Measurements from ENCODE around the gene EIF4B.

Gene EIF4B

DNA sequence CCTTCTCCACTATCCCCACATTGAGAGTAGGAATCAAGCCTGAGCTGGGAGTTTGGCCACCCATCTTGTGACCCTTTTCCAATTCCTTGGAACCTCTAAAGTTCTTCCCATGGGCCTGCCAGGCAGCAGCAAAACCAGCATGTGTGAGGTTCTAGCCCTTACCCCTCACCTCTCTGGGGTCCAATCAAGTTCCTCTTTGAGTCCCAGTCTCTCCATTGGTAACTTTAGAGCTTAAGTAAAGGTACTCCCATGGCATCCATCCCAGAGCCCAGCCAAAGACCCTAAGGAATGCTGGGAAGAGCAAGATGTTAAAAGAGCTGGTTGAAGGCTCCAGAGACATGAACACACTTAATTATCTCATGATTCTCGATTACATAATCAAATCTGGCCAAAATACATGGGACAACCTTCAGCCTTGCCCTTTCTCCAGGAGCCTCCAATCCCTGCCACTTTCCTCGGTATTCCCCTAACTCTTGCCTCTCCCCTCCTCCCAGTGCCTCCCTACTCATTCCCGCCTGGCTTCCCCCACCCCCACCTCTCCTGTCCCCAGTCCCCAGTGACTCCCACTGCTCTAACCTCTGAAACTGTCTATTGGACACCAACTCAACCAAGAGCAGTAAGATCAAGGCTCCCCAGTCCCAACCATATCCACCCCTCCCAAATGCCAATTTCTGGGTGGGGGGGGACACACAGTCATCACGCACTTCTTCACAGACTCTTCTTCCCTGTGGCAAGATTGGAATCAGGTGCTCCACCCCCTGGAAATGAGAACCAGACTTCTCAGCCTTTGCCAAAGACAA is 38.8 kb downstream of the EIF4B start:
- no peak for DNase-seq (ENCODE audit: low read depth)
- TF ChIP-seq, protein P1, sequence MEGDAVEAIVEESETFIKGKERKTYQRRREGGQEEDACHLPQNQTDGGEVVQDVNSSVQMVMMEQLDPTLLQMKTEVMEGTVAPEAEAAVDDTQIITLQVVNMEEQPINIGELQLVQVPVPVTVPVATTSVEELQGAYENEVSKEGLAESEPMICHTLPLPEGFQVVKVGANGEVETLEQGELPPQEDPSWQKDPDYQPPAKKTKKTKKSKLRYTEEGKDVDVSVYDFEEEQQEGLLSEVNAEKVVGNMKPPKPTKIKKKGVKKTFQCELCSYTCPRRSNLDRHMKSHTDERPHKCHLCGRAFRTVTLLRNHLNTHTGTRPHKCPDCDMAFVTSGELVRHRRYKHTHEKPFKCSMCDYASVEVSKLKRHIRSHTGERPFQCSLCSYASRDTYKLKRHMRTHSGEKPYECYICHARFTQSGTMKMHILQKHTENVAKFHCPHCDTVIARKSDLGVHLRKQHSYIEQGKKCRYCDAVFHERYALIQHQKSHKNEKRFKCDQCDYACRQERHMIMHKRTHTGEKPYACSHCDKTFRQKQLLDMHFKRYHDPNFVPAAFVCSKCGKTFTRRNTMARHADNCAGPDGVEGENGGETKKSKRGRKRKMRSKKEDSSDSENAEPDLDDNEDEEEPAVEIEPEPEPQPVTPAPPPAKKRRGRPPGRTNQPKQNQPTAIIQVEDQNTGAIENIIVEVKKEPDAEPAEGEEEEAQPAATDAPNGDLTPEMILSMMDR (IDR thresholded peaks at IDR 0.05; ENCODE audit: control insufficient read depth, insufficient read depth, low read depth, low read length, missing control alignments): no peak
- no peak overlapping the region for H3K4me3 ChIP-seq (ENCODE audit: control insufficient read depth, low read depth, low read length)

DNA sequence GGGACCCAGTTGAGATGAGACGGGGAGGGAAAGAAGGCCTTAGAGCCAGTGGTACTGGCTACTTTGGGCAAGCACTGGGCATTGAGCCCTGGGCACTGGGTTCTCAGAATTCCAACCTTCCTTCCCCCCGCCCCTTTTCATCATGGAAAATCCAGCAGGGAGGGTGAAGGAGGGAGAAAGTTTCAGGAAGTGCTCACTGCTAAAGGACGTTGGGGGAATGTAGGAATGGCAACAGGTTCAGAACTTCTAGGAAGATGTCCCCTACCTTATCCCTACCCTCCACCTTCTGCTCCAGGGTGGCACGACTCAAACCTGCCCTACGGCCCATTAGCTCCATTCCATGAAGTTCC is 39.4 kb downstream of the EIF4B start:
- TF ChIP-seq, protein P1 (IDR thresholded peaks at IDR 0.05; ENCODE audit: control insufficient read depth, insufficient read depth, low read depth, low read length, missing control alignments): no peak
- DNase-seq (ENCODE audit: low read depth): no peak
- peak overlapping the region; percentile 84 for H3K4me3 ChIP-seq (ENCODE audit: control insufficient read depth, low read depth, low read length)

DNA sequence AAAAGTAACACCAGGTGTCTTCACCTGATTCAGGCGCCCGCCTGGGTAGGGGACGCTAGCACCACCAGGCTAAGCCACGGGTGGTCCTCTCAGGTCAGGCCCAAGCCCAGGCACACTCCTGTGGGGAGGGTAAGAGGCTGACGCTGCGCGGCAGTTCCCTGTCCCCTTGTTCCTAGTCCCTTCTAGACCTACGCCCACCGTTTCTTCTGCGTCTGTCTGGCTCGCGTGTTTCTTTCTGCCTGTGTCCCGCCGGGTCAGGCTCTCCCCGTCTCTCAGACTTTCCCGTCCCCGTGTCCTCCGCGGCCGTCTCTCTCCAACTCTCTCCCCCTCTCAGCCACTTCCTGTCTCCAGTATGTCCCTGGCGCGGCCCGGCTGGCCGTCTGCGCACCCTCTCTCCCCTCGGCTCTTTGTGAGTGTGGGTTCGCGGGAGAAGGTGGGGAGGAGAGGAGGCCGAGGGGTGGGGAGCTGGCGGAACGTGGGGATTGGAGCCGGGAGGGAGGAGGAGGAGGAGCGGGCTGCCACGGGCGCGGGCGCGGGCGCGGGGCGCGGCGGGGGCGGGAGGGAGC is 40.5 kb downstream of the EIF4B start:
- H3K4me3 ChIP-seq (ENCODE audit: control insufficient read depth, low read depth, low read length): peak overlapping the region; percentile 84
- DNase-seq (ENCODE audit: low read depth): peak; percentile 74
- TF ChIP-seq, protein P1 (IDR thresholded peaks at IDR 0.05; ENCODE audit: control insufficient read depth, insufficient read depth, low read depth, low read length, missing control alignments): no peak

DNA sequence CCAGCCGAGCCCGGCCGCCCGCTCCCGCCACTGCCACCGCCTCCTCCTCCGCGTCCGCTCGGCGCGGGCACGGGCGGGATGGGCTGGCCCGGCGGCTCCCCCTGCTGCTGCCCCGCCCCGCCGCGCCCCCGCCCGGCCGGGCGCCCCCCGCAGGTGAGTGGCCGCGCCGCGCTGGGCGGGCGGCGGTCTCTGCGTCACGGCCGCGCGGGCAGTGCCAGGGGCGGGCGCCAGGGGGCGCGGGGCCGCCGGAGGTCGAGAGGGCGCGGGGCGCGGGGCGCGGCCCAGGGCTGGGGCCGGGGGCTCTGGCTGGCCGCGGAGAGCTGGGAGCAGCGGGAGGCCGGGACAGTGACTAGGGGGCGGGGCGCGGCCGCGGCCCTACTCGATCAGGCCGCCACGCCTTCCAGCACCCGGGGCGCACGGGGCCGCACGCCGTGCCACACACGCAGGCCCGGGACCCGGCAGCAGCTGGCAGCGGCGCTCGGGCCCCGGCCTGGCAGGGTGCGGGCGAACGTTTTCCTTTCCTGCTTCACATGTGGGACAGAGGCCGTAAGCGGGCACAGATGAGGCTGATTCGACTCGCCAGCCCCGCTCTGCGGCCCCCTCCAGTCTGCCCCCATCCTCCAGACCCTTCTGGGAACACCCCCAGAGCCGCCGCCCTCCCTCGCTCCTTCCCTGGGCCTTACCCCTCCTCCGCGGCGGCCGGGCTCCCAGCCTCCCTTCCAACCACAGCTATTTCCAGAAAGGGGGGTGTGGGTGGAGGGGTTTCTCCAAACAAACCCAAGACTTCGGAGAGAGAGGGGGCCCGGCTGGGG is 41.2 kb downstream of the EIF4B start:
- peak overlapping the region; percentile 84 for H3K4me3 ChIP-seq (ENCODE audit: control insufficient read depth, low read depth, low read length)
- TF ChIP-seq, protein P1 (IDR thresholded peaks at IDR 0.05; ENCODE audit: control insufficient read depth, insufficient read depth, low read depth, low read length, missing control alignments): no peak
- DNase-seq (ENCODE audit: low read depth): no peak

DNA sequence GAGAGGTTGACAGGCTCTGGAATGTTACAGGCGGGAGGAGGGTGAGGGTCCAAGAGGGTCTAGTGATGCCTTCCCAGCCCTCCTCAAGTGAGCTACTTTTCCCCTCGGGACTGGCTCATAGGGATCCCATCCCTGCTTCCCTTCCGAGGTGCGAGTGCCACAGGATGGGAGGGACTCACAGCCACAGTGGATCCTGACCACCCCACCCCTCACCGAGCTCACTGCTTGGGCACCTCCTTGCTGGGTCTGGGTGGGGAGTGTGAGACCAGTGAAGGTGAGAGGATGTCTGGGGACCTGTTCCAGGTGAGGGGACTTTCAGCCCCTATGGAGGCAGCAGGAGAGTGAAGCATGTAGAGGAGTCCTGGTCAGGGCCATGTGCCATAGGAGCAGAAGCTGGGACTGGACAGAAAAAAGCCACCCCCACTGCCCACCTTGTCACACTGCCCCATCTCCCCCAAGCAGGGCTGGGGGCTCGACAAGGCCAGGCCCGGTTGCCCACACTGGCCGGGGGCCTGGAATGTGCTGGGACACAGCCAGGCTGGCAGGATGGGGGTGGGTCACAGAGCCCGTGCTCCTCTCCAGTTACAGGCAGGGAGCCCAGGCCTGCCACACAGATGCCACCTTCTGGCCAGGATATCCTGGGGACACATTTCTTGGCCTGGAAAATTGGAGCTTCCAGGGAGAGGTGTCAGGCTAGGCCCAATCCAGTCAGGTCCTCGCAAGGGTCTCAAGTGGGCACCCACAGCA is 42.0 kb downstream of the EIF4B start:
- H3K4me3 ChIP-seq (ENCODE audit: control insufficient read depth, low read depth, low read length): peak overlapping the region; percentile 41

More for the DNA sequence above, 42.0 kb downstream of the EIF4B start:
- TF ChIP-seq, protein P1 (IDR thresholded peaks at IDR 0.05; ENCODE audit: control insufficient read depth, insufficient read depth, low read depth, low read length, missing control alignments): no peak
- DNase-seq (ENCODE audit: low read depth): no peak

Data from AG09309 (cell line).